ENCODE data around the gene MANBA. TPM values are rescaled to one million over a fixed set of nuclear protein-coding genes. Genes with fewer than 3 reads are reported as not detected.
A peak's percentile ranks its signal among the peaks of the same experiment; 100 is the strongest.

Gene MANBA
- total and polyA plus RNA-seq, 2 of the 13 experiments (the other 11 are each of a cell fraction or from before 2014, with no cell fraction given): 11.7 to 33.3 TPM

DNA sequence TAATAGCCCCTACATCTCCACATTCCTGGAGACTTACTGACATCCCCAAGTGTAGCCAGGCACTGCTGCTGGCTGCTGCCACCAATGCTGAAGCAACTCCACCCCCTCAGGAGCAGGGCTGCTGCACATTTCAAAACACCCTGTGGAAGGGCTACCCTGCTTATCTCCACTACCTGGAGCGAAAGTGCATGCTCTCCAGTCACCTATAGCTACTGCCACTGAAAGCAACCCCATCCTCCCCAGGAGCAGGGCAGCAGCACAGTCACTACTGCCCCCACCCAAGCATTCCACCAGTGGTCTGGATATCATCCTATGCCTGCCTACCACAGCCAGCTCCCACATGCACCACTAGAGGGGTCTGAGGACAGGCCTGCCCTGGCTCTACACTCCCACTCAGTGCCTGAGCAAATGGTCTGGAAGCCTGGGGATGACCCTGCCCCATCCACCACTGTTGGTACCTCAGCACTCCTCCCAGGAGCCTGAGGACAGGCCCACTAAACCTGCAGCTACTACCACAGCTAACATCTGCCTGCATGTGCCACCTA is 55.3 kb downstream of the MANBA start:
- no peak overlapping the region for H2AFZ ChIP-seq (ENCODE audit: low read length)
- WGBS (ENCODE audit: low lambda C conversion rate): 100% methylated on average over 1 of the region's 1 CpG
- no peak overlapping the region for H3K9ac ChIP-seq (ENCODE audit: insufficient read depth, low read depth, low read length)
- no peak overlapping the region for H3K27ac ChIP-seq (ENCODE audit: extremely low read length, insufficient read depth, low read length)
- H4K20me1 ChIP-seq (ENCODE audit: insufficient read depth, low read length): no peaks in the 10 kb centered on the region
- in situ Hi-C loops (cut with HindIII; ENCODE audit: extremely low pct_ligation_motif_present, low pct_unique_long_range_greater_than_20kb) (no loop called here), intact Hi-C loops (cut with micrococcal nuclease; ENCODE audit: unreplicated experiment) (no loop called here)
- ChIA-PET POLR2A (no interaction called here), CTCF (ENCODE audit: low intra/inter-chr PET ratio, low total read pairs) (no interaction called here)
- DNase-seq (ENCODE audit: low spot score) (no peak), ATAC-seq (peak; percentile 87), FAIRE-seq (no peak)
- H3K4me2 ChIP-seq (ENCODE audit: low read depth, low read length): no peak overlapping the region
- H3K27me3 ChIP-seq (ENCODE audit: control insufficient read depth in 1 of 2, insufficient read depth in 2 of 2, low read length in 2 of 2): no peaks in the 10 kb centered on the region; a peak in 1 of 5 replicates
- no peaks in the 10 kb centered on the region; a peak in 1 of 5 replicates for H3K36me3 ChIP-seq (replicated peaks in 1 of 2; ENCODE audit: control insufficient read depth in 1 of 2, insufficient read depth in 2 of 2, low read length in 2 of 2)
- TF ChIP-seq, protein P1, sequence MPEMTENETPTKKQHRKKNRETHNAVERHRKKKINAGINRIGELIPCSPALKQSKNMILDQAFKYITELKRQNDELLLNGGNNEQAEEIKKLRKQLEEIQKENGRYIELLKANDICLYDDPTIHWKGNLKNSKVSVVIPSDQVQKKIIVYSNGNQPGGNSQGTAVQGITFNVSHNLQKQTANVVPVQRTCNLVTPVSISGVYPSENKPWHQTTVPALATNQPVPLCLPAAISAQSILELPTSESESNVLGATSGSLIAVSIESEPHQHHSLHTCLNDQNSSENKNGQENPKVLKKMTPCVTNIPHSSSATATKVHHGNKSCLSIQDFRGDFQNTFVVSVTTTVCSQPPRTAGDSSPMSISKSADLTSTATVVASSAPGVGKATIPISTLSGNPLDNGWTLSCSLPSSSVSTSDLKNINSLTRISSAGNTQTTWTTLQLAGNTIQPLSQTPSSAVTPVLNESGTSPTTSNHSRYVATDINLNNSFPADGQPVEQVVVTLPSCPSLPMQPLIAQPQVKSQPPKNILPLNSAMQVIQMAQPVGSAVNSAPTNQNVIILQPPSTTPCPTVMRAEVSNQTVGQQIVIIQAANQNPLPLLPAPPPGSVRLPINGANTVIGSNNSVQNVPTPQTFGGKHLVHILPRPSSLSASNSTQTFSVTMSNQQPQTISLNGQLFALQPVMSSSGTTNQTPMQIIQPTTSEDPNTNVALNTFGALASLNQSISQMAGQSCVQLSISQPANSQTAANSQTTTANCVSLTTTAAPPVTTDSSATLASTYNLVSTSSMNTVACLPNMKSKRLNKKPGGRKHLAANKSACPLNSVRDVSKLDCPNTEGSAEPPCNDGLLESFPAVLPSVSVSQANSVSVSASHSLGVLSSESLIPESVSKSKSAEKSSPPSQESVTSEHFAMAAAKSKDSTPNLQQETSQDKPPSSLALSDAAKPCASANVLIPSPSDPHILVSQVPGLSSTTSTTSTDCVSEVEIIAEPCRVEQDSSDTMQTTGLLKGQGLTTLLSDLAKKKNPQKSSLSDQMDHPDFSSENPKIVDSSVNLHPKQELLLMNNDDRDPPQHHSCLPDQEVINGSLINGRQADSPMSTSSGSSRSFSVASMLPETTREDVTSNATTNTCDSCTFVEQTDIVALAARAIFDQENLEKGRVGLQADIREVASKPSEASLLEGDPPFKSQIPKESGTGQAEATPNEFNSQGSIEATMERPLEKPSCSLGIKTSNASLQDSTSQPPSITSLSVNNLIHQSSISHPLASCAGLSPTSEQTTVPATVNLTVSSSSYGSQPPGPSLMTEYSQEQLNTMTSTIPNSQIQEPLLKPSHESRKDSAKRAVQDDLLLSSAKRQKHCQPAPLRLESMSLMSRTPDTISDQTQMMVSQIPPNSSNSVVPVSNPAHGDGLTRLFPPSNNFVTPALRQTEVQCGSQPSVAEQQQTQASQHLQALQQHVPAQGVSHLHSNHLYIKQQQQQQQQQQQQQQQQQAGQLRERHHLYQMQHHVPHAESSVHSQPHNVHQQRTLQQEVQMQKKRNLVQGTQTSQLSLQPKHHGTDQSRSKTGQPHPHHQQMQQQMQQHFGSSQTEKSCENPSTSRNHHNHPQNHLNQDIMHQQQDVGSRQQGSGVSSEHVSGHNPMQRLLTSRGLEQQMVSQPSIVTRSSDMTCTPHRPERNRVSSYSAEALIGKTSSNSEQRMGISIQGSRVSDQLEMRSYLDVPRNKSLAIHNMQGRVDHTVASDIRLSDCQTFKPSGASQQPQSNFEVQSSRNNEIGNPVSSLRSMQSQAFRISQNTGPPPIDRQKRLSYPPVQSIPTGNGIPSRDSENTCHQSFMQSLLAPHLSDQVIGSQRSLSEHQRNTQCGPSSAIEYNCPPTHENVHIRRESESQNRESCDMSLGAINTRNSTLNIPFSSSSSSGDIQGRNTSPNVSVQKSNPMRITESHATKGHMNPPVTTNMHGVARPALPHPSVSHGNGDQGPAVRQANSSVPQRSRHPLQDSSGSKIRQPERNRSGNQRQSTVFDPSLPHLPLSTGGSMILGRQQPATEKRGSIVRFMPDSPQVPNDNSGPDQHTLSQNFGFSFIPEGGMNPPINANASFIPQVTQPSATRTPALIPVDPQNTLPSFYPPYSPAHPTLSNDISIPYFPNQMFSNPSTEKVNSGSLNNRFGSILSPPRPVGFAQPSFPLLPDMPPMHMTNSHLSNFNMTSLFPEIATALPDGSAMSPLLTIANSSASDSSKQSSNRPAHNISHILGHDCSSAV (CRISPR knock-in tag; IDR thresholded peaks at IDR 0.05; ENCODE audit: borderline replicate concordance): no peak
- TF ChIP-seq RCOR2 (CRISPR knock-in tag; IDR thresholded peaks at IDR 0.05) (no peak), SALL2 (CRISPR knock-in tag; IDR thresholded peaks at IDR 0.05) (no peak), KLF15 (CRISPR knock-in tag; IDR thresholded peaks at IDR 0.05; ENCODE audit: borderline replicate concordance) (no peak), ZNF317 (CRISPR knock-in tag; IDR thresholded peaks at IDR 0.05) (no peak), ATM (IDR thresholded peaks at IDR 0.05; ENCODE audit: borderline replicate concordance) (no peak), STAG1 (CRISPR knock-in tag; IDR thresholded peaks at IDR 0.05) (peak; percentile 27; the same call in 1 of the 2 replicates)
- TF ChIP-seq, protein P2, sequence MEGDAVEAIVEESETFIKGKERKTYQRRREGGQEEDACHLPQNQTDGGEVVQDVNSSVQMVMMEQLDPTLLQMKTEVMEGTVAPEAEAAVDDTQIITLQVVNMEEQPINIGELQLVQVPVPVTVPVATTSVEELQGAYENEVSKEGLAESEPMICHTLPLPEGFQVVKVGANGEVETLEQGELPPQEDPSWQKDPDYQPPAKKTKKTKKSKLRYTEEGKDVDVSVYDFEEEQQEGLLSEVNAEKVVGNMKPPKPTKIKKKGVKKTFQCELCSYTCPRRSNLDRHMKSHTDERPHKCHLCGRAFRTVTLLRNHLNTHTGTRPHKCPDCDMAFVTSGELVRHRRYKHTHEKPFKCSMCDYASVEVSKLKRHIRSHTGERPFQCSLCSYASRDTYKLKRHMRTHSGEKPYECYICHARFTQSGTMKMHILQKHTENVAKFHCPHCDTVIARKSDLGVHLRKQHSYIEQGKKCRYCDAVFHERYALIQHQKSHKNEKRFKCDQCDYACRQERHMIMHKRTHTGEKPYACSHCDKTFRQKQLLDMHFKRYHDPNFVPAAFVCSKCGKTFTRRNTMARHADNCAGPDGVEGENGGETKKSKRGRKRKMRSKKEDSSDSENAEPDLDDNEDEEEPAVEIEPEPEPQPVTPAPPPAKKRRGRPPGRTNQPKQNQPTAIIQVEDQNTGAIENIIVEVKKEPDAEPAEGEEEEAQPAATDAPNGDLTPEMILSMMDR (CRISPR knock-in tag; IDR thresholded peaks at IDR 0.05): 0 out of 2 replicates have a peak, but pooled peaks have one; percentile 16
- H3K9me3 ChIP-seq (ENCODE audit: low read length): no peaks in the 10 kb centered on the region
- H3K4me1 ChIP-seq (ENCODE audit: insufficient read depth, low read length): no peaks in the 10 kb centered on the region
- no TSS peak for BruUV-seq (replicated peaks)
- no peak overlapping the region for H3K4me3 ChIP-seq (replicated peaks in 1 of 3; ENCODE audit: insufficient read depth in 1 of 3, low read depth in 2 of 3, low read length in 3 of 3)
- H3K79me2 ChIP-seq (ENCODE audit: insufficient read depth, low read length): no peaks in the 10 kb centered on the region
